Middle frontal gyrus (tissue), 1 donor: ENCODE measurements around the gene KLHL30.
"Not testable (repeated sequence)": the region's sequence is repeated elsewhere in the genome, so short reads cannot be mapped to it uniquely, and the experiment has no call there.

Experiments
- DNase-seq: peaks from one replicate; pipeline ENCODE4 v3.0.0-alpha.2; 2015; ENCODE audit warnings: low spot score; ENCODE audit errors: extremely low spot score

The KLHL30 gene

GRCh38 chr2:238160206-238161129 is 22.0 kb downstream of the KLHL30 start:
- DNase-seq = no peak

DNA sequence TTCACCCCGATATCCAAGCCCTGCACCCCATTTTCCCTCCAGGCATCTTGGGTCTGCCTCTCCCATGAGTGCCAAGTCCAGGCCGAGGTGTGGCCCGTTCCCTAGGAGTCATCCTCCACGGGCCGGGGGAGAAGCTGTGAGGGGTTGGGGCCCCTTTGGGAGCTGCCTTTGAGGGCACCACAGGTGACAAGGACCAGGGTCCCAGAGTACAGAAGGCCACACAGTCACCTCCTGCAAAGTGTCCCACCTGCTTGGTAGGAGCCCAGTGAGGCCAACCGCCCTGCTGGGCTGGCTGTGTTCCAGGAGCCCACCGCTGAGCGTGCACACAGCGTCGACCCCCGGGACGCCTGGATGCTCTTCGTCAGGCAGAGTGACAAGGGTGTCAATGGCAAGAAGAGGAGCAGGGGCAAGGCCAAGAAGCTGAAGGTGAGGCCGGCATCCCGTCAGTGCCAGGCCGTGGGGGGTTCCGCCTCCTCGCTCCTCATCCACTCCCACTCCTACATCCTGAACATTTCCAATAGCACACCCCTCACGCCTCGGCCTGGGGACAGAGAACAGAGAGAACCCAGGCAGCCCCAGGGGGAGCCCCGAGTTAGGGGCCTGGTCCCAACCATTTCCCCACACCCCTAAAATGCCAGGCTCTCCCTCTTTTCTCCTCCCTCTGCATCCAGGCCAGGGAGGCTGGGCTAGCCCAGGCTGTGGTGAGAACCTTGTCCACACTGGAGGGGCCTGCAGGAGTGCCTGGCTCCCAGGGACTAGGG is 23.0 kb downstream of the KLHL30 start:
- DNase-seq = no peak

DNA sequence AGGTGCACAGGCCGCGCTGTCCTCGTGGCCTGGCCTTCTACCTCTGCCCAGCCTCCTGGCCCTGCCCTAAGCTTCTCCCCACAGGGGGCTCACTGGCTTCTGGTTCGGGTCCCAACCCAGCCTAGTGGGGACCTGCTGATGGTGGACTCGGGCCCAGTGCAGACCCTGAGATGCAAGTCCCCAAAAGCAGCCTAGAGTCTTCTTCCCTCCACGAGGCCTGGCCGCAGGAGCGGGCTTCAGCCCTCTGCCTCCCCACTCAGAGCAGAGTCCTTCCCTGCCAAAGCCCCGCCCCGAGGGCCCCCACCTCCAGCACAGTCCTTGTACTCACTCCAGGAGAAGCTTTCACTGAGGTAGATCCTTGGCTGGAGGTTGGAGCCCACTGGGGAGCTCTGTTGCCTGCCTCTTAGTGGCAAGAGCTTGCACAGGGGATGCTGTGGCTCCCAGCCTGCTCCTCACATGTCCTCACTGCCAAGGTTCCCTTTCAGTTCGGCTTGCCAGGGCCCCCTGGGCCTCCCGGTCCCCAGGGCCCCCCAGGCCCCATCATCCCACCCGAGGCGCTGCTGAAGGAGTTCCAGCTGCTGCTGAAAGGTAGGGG is 23.9 kb downstream of the KLHL30 start:
- DNase-seq = no peak

- no peak for DNase-seq
Measured at GRCh38 chr2:238162846-238163441, 24.5 kb downstream of the KLHL30 start.

- no peak for DNase-seq
Measured at GRCh38 chr2:238163481-238164198, 25.2 kb downstream of the KLHL30 start.

DNA sequence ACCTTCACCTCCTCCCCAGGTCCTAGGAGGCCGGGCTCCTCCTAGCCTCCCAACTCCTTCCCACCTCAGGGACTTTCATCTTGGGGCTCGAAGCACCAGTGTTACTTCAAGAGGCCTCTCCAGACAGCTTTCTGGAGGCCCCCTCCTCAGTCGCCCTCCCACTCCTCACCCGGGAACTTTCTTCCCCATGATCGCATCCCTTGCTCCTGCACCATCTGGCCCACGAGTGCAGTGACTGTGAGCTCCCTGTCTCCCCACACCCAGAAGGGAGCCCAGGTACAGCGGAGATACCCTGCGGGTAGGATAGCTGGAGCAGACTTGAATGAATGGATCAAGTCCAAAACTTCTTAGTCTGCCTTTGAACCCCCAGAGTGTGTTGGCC is 26.4 kb downstream of the KLHL30 start:
- no peak for DNase-seq

GRCh38 chr2:238165288-238165921 is 26.9 kb downstream of the KLHL30 start:
- DNase-seq = no peak

DNA sequence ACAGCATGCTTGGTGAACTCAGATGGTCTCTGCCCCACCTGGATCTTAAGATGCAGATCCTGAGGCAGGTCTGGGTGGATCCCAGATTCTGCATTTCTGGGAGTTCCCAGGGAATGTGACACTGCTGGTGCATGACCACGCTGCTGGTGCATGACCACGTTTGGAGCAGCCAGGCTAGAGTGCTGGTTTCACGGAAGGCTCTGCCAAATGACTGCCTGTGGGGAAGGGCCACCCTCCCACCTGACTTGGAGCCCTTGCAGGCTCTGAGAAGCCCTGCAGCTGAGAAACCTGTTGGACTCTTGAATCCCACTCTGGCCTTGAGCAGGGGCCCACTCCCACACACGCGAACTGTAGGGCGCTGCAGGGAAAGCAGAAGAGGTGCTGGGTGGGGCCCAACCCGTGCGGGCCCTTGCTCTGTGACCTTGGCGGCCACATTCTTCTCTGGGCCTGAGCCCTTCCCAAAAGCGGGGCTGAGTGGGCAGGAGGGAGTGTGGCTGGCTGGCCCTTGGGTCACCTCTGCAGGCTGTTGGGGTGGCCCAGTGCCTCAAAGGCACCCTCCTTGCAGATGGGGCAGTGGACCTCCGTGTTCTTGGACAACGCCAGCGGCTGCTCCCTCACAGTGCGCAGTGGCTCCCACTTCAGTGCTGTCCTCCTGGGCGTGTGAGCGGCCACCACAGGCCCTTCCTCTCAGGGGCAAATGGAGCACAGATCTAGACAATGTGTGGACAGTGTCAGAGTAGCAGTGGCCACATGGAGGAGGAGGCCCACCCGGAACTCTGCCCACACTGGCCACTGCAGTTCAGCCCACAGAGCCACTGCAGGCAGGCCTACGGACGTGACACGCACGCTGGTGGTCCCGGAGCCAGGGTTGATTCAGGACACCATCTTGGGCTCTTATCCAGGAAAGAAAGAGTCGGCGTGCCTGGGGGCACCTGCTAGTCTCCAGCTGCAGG is 28.2 kb downstream of the KLHL30 start:
- DNase-seq = no peak

GRCh38 chr2:238167344-238167715 is 28.9 kb downstream of the KLHL30 start:
- no peak for DNase-seq

GRCh38 chr2:238167761-238168160 is 29.3 kb downstream of the KLHL30 start:
- no peak for DNase-seq

DNA sequence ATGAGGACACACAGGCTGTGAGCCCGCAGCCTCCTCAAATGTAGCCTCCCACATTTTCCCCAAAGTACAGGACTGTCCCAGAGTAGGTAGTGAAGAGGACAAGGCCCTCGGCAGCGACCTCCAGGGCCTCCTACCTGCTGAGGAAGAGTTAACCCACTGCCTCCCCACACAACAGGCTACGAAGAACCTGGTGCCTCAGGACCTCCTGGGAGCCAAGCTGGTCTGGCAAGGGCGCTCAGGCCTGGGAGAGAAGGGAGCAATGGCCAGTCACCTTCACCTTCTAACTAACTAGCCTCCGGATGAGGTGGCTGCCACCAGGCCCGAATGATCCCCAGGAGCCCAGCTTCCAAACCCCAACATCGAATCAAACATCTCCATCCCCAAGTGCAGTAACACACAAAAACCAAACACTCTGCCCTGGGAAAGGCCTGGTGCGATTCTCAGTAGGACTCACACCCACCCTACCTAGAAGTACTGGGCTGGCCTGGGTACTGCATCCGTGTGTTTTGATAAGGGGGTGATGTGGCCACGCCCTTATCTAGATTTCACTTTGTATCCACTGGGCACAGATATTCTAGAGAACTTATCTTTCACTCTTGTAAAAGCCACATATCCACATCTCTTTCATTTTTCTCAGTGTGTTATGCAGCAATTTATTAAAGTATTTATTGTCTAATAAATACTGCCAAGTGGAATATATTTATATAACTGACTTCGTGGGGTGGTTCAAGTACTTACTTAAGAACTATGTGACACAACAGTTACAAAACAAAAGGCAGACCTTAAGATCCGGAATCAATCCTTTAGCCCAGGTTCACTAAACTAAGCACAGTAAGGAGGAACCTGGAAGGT is 30.0 kb downstream of the KLHL30 start:
- no peak for DNase-seq

- DNase-seq = no peak
Measured at GRCh38 chr2:238169048-238169707, 30.7 kb downstream of the KLHL30 start.

GRCh38 chr2:238169708-238170251 is 31.3 kb downstream of the KLHL30 start:
- peak; percentile 32 for DNase-seq

- no peak for DNase-seq
Measured at GRCh38 chr2:238170386-238171071, 32.1 kb downstream of the KLHL30 start.

GRCh38 chr2:238171072-238171431 is 32.6 kb downstream of the KLHL30 start:
- DNase-seq = not testable (repeated sequence)

DNA sequence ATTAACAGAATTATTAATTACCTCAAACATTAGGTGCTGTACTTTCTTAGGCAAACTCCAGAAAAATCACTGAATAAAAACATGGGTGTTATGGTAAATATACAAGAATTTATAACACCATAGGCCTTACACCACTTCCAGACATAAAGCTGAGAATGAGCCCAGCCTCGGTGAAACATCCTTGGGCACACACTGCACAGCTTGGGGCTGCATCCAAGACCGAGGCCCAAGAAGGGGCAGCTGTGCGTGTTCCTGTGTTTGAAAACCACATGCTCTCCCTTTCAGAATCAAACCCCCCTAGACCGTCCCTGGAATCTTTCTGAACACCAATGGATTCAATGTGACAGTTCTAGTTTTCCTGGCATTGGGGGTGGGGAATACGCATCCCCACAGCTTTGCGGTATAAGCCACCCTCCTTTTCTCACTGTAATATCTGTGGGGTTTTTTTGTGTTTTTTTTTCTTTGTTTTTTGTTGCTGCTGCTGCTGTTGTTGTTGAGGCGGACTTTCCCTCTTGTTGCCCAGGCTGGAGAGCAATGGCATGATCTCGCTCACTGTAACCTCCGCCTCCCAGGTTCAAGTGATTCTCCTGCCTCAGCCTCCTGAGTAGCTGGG is 33.2 kb downstream of the KLHL30 start:
- DNase-seq = no peak

DNA sequence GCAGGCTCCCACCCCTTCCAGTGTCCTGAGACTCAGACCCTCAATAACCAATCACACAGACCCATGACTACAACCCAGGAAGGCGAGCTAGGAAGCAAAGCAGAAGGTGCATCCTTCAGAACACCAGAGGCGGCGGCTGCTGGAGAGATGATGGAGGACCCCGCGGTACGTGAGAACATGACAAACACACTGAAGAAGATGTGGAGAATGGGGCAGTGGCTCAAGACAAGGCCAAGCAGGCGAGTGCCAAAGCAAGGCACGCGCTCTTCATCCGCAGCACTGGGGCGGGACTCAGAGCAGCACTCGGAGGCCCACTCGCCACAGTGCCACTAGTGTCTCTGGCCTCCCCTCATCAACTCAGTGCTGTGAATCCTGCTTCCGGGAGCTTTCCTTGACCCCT is 34.0 kb downstream of the KLHL30 start:
- DNase-seq = no peak
